ENCODE data around the gene RBMS3.

RBMS3 gene

GRCh38 chr3:29261119-29261518, 19.8 kb upstream of the RBMS3 start:
- no peaks in the 10 kb centered on the region for H3K27me3 ChIP-seq (ENCODE audit: low read depth)
- no peaks in the 10 kb centered on the region for H3K4me1 ChIP-seq
- H3K9me3 ChIP-seq: no peaks in the 10 kb centered on the region
- no peak for DNase-seq (ENCODE audit: low spot score in 2 of 2)
- in situ Hi-C loops (cut with MboI; ENCODE audit: low sequenced_read_pairs): no loop called here
- no peak overlapping the region for H3K4me3 ChIP-seq
- H3K36me3 ChIP-seq (replicated peaks): no peaks in the 10 kb centered on the region

- no peaks in the 10 kb centered on the region for H3K9me3 ChIP-seq
- DNase-seq (ENCODE audit: low spot score in 2 of 2): no peak
- no peaks in the 10 kb centered on the region for H3K4me1 ChIP-seq
- H3K36me3 ChIP-seq (replicated peaks): no peaks in the 10 kb centered on the region
- in situ Hi-C loops (cut with MboI; ENCODE audit: low sequenced_read_pairs): no loop called here
- H3K27me3 ChIP-seq (ENCODE audit: low read depth): no peaks in the 10 kb centered on the region
- no peak overlapping the region for H3K4me3 ChIP-seq
Observed at GRCh38 chr3:29263476-29263875, 17.4 kb upstream of the RBMS3 start.

GRCh38 chr3:29265509-29266072, 15.3 kb upstream of the RBMS3 start:
- in situ Hi-C loops (cut with MboI; ENCODE audit: low sequenced_read_pairs): no loop called here
- no peak for DNase-seq (ENCODE audit: low spot score in 2 of 2)
- Histone ChIP-seq H3K27me3 (ENCODE audit: low read depth) (no peaks in the 10 kb centered on the region), H3K36me3 (replicated peaks) (no peaks in the 10 kb centered on the region), H3K9me3 (no peaks in the 10 kb centered on the region), H3K4me1 (no peaks in the 10 kb centered on the region), H3K4me3 (no peak overlapping the region)

GRCh38 chr3:29267226-29267625, 13.6 kb upstream of the RBMS3 start:
- H3K4me3 ChIP-seq: no peak overlapping the region
- no peaks in the 10 kb centered on the region for H3K36me3 ChIP-seq (replicated peaks)
- in situ Hi-C loops (cut with MboI; ENCODE audit: low sequenced_read_pairs): no loop called here
- no peaks in the 10 kb centered on the region for H3K9me3 ChIP-seq
- H3K27me3 ChIP-seq (ENCODE audit: low read depth): no peaks in the 10 kb centered on the region
- DNase-seq (ENCODE audit: low spot score in 2 of 2): no peak
- no peaks in the 10 kb centered on the region for H3K4me1 ChIP-seq

- no peak for DNase-seq (ENCODE audit: low spot score in 2 of 2)
Observed at GRCh38 chr3:29268651-29269050, 12.2 kb upstream of the RBMS3 start.

GRCh38 chr3:29270752-29271151, 10.1 kb upstream of the RBMS3 start:
- no peak for DNase-seq (ENCODE audit: low spot score in 2 of 2)
- Histone ChIP-seq H3K9me3 (no peaks in the 10 kb centered on the region), H3K4me3 (no peak overlapping the region), H3K27me3 (ENCODE audit: low read depth) (no peaks in the 10 kb centered on the region), H3K36me3 (replicated peaks) (no peaks in the 10 kb centered on the region), H3K4me1 (no peaks in the 10 kb centered on the region)
- in situ Hi-C loops (cut with MboI; ENCODE audit: low sequenced_read_pairs): no loop called here

More at GRCh38 chr3:29268651-29269050, 12.2 kb upstream of the RBMS3 start:
- Histone ChIP-seq H3K4me1 (no peaks in the 10 kb centered on the region), H3K36me3 (replicated peaks) (no peaks in the 10 kb centered on the region), H3K27me3 (ENCODE audit: low read depth) (no peaks in the 10 kb centered on the region), H3K9me3 (no peaks in the 10 kb centered on the region), H3K4me3 (no peak overlapping the region)
- in situ Hi-C loops (cut with MboI; ENCODE audit: low sequenced_read_pairs): no loop called here

GRCh38 chr3:29271475-29271874, 9.4 kb upstream of the RBMS3 start:
- Histone ChIP-seq H3K9me3 (no peaks in the 10 kb centered on the region), H3K4me1 (no peaks in the 10 kb centered on the region), H3K27me3 (ENCODE audit: low read depth) (no peaks in the 10 kb centered on the region), H3K36me3 (replicated peaks) (no peaks in the 10 kb centered on the region), H3K4me3 (no peak overlapping the region)
- no peak for DNase-seq (ENCODE audit: low spot score in 2 of 2)
- in situ Hi-C loops (cut with MboI; ENCODE audit: low sequenced_read_pairs): no loop called here

- Histone ChIP-seq H3K27me3 (ENCODE audit: low read depth) (no peaks in the 10 kb centered on the region), H3K4me1 (peaks cover 22% of the 10 kb centered on the region), H3K9me3 (no peaks in the 10 kb centered on the region), H3K4me3 (no peak overlapping the region), H3K36me3 (replicated peaks) (no peaks in the 10 kb centered on the region)
- in situ Hi-C loops (cut with MboI; ENCODE audit: low sequenced_read_pairs): no loop called here
- no peak for DNase-seq (ENCODE audit: low spot score in 2 of 2)
Observed at GRCh38 chr3:29274667-29275066, 6.2 kb upstream of the RBMS3 start.

- no peak overlapping the region for H3K4me3 ChIP-seq
- no peak for DNase-seq (ENCODE audit: low spot score in 2 of 2)
- no peaks in the 10 kb centered on the region for H3K27me3 ChIP-seq (ENCODE audit: low read depth)
- H3K9me3 ChIP-seq: no peaks in the 10 kb centered on the region
- H3K4me1 ChIP-seq: peaks cover 27% of the 10 kb centered on the region
- in situ Hi-C loops (cut with MboI; ENCODE audit: low sequenced_read_pairs): no loop called here
- no peaks in the 10 kb centered on the region for H3K36me3 ChIP-seq (replicated peaks)
Observed at GRCh38 chr3:29275309-29275708, 5.6 kb upstream of the RBMS3 start.

- Histone ChIP-seq H3K36me3 (replicated peaks) (no peaks in the 10 kb centered on the region), H3K27me3 (ENCODE audit: low read depth) (no peaks in the 10 kb centered on the region), H3K9me3 (no peaks in the 10 kb centered on the region), H3K4me3 (no peak overlapping the region), H3K4me1 (peaks cover 28% of the 10 kb centered on the region)
- no peak for DNase-seq (ENCODE audit: low spot score in 2 of 2)
- in situ Hi-C loops (cut with MboI; ENCODE audit: low sequenced_read_pairs): no loop called here
Observed at GRCh38 chr3:29277249-29277648, 3.6 kb upstream of the RBMS3 start.

GRCh38 chr3:29279286-29279685, 1.6 kb upstream of the RBMS3 start:
- Histone ChIP-seq H3K27me3 (ENCODE audit: low read depth) (no peaks in the 10 kb centered on the region), H3K9me3 (no peaks in the 10 kb centered on the region), H3K36me3 (replicated peaks) (no peaks in the 10 kb centered on the region), H3K4me3 (no peak overlapping the region), H3K4me1 (peaks cover 37% of the 10 kb centered on the region)
- in situ Hi-C loops (cut with MboI; ENCODE audit: low sequenced_read_pairs): no loop called here
- DNase-seq (ENCODE audit: low spot score in 2 of 2): no peak

GRCh38 chr3:29279806-29280205, 1.1 kb upstream of the RBMS3 start:
- Histone ChIP-seq H3K27me3 (ENCODE audit: low read depth) (no peaks in the 10 kb centered on the region), H3K4me1 (peaks cover 40% of the 10 kb centered on the region), H3K36me3 (replicated peaks) (no peaks in the 10 kb centered on the region), H3K9me3 (no peaks in the 10 kb centered on the region), H3K4me3 (no peak overlapping the region)
- DNase-seq (ENCODE audit: low spot score in 2 of 2): no peak
- in situ Hi-C loops (cut with MboI; ENCODE audit: low sequenced_read_pairs): no loop called here

- no peaks in the 10 kb centered on the region for H3K27me3 ChIP-seq (ENCODE audit: low read depth)
- no peaks in the 10 kb centered on the region for H3K36me3 ChIP-seq (replicated peaks)
- no peaks in the 10 kb centered on the region for H3K9me3 ChIP-seq
- DNase-seq (ENCODE audit: low spot score in 2 of 2): peak in 1 of 2 experiments; percentile 52
- peaks cover 48% of the 10 kb centered on the region for H3K4me1 ChIP-seq
- peak overlapping the region; percentile 41 for H3K4me3 ChIP-seq
- in situ Hi-C loops (cut with MboI; ENCODE audit: low sequenced_read_pairs): no loop called here
Observed at GRCh38 chr3:29281094-29281343, 148 bp downstream of the RBMS3 start.

- Histone ChIP-seq H3K9me3 (no peaks in the 10 kb centered on the region), H3K4me3 (peak overlapping the region; percentile 41), H3K4me1 (peaks cover 52% of the 10 kb centered on the region), H3K36me3 (replicated peaks) (no peaks in the 10 kb centered on the region), H3K27me3 (ENCODE audit: low read depth) (no peaks in the 10 kb centered on the region)
- in situ Hi-C loops (cut with MboI; ENCODE audit: low sequenced_read_pairs): no loop called here
- peak in 1 of 2 experiments; percentile 34 for DNase-seq (ENCODE audit: low spot score in 2 of 2)
Observed at GRCh38 chr3:29281344-29282241, 722 bp downstream of the RBMS3 start.

Data from HAP-1 (cell line).